K562 (cell line): ENCODE data around the gene PLPPR1. TPM values are rescaled to one million over a fixed set of nuclear protein-coding genes. Genes with fewer than 3 reads are reported as not detected.

Experiments
- ATAC-seq: fragments of 200-7000 bp; cut with Tn5 transposase; 3 replicates; pipeline ENCODE4 v1.9.1; 2020; ENCODE audit warnings: moderate library complexity
- BruUV-seq: library from RNA; stranded (reverse); fragments of 400-500 nt; replicated peaks from 2 replicates; lab custom pipeline; 2021; lab: Mats Ljungman, UMichigan
- CTCF ChIA-PET: fragments of 300-600 bp; formaldehyde crosslinking; extraction: SDS; loops from one replicate; lab custom pipeline; 2021; ENCODE audit warnings: low intra/inter-chr PET ratio; lab: Yijun Ruan, JAX
- POLR2A ChIA-PET: fragments of 300-600, 350-650 bp; sonication (Branson Sonifier 250); formaldehyde crosslinking; extraction: SDS; loops from one replicate; lab custom pipeline; 2021; ENCODE audit warnings: antibody characterized with exemption, inconsistent platforms; lab: Yijun Ruan, JAX
- DNase-seq, 4 experiments: peaks; one replicate each; pipeline versions ENCODE4 v3.0.0 to v3.0.0-alpha.2; 2011 to 2018; ENCODE audit warnings: low spot score in 3 of 4, mixed read lengths in 3 of 4; ENCODE audit errors: extremely low read depth in 1 of 4
- FAIRE-seq: peaks from 2 replicates; lab custom pipeline; 2011; peaks lifted over from hg19 to GRCh38; lab: Jason Lieb, UNC
- H2AFZ ChIP-seq: 2 replicates; pipeline ENCODE4 v1.6.0; 2011; ENCODE audit warnings: low read depth, low read length, control low read depth, inconsistent platforms
- H3K27ac ChIP-seq: fragments of 200-600 bp; 3 replicates; pipeline ENCODE4 v1.8.0; 2011; ENCODE audit warnings: low read depth, mild to moderate bottlenecking, control low read depth, inconsistent platforms, low read length, moderate library complexity, mixed read lengths; ENCODE audit errors: extremely low read depth
- H3K27me3 ChIP-seq, 2 experiments: fragments of 300-600 bp in 1 of 2; 2 replicates in 1 of 2; 3 replicates in 1 of 2; pipeline versions ENCODE4 v1.6.0 to v1.8.0; 2011; ENCODE audit warnings: inconsistent platforms in 2 of 2, low read length in 2 of 2, mild to moderate bottlenecking in 1 of 2, mixed read lengths in 1 of 2, moderate library complexity in 1 of 2; ENCODE audit not compliant: control insufficient read depth in 2 of 2, insufficient read depth in 2 of 2
- H3K36me3 ChIP-seq: fragments of 300-600 bp; 3 replicates; pipeline ENCODE4 v1.8.0; 2011; ENCODE audit warnings: mild to moderate bottlenecking, low read length, inconsistent platforms; ENCODE audit not compliant: control insufficient read depth, insufficient read depth
- H3K4me1 ChIP-seq, 2 experiments: fragments of 200-600 bp in 1 of 2; replicated peaks in 1 of 2; 2 replicates in 1 of 2; 3 replicates in 1 of 2; pipeline versions ENCODE4 v1.5.1 to v1.8.0; 2011; ENCODE audit warnings: inconsistent platforms in 2 of 2, low read length in 2 of 2, mild to moderate bottlenecking in 1 of 2, mixed read lengths in 1 of 2, moderate library complexity in 1 of 2; ENCODE audit not compliant: control insufficient read depth in 2 of 2, insufficient read depth in 2 of 2
- H3K4me2 ChIP-seq: 2 replicates; pipeline ENCODE4 v1.6.1; 2011; ENCODE audit warnings: low read length, control low read depth, inconsistent platforms, mixed read lengths; ENCODE audit not compliant: insufficient read depth
- H3K4me3 ChIP-seq: fragments of 200-600 bp; sonication (generic), shearing (Covaris generic); 2 replicates; pipeline ENCODE4 v1.5.1; 2016; ENCODE audit warnings: control low read depth, inconsistent platforms
- H3K79me2 ChIP-seq: fragments of 200-600 bp; 3 replicates; pipeline ENCODE4 v1.8.0; 2011; ENCODE audit warnings: low read length, inconsistent platforms; ENCODE audit not compliant: control insufficient read depth, insufficient read depth
- H3K9ac ChIP-seq, 2 experiments: 2 replicates each; pipeline versions ENCODE4 v1.6.0 to v1.6.1; 2011; ENCODE audit warnings: low read depth in 2 of 2, low read length in 2 of 2, control low read depth in 1 of 2, inconsistent platforms in 1 of 2, mild to moderate bottlenecking in 1 of 2, mixed read lengths in 1 of 2; ENCODE audit not compliant: insufficient read depth in 1 of 2
- H3K9me1 ChIP-seq: one replicate; pipeline ENCODE4 v1.6.0; 2011; ENCODE audit warnings: inconsistent platforms, mild to moderate bottlenecking, low read length, moderate library complexity; ENCODE audit not compliant: control insufficient read depth, insufficient read depth
- H3K9me3 ChIP-seq: replicated peaks from 2 replicates; pipeline ENCODE4 v1.5.1; 2011; ENCODE audit warnings: low read depth, low read length, inconsistent platforms; ENCODE audit not compliant: control insufficient read depth, insufficient read depth
- H4K20me1 ChIP-seq: replicated peaks from 2 replicates; pipeline ENCODE4 v1.6.1; 2011; ENCODE audit warnings: low read length, inconsistent platforms, mixed read lengths; ENCODE audit not compliant: control insufficient read depth, insufficient read depth
- BRD4 ChIP-seq: fragments of 200-600 bp; sonication (generic); IDR thresholded peaks from 2 replicates; pipeline ENCODE4 v1.6.1; 2017; ENCODE audit warnings: inconsistent platforms
- FOSL1 ChIP-seq: fragments of 200-800 bp; sonication (Bioruptor generic); conservative IDR thresholded peaks from 2 replicates; pipeline ENCODE4 v1.6.1; 2016; ENCODE audit warnings: missing genetic modification characterization, missing compliant biosample characterization
- HNRNPH1 ChIP-seq: fragments of 200-400 bp; formaldehyde crosslinking; optimal IDR thresholded peaks from 2 replicates; pipeline ENCODE3; 2017; ENCODE audit warnings: low read depth, mild to moderate bottlenecking, low read length, moderate library complexity
- JUND ChIP-seq, 2 experiments: IDR thresholded peaks; 2 replicates in 1 of 2; 3 replicates in 1 of 2; pipeline ENCODE4 v1.6.1; 2011; ENCODE audit warnings: borderline replicate concordance in 2 of 2, low read depth in 2 of 2, low read length in 2 of 2, improper control_type of control experiment in 1 of 2, missing biosample characterization in 1 of 2, missing genetic modification characterization in 1 of 2, missing genetic modification reagents in 1 of 2
- KDM4B ChIP-seq, 2 experiments: fragments of 450-650 bp in 1 of 2; sonication (generic) in 1 of 2; IDR thresholded peaks; 2 replicates each; pipeline ENCODE4 v1.6.1; 2016 to 2017; ENCODE audit warnings: borderline replicate concordance in 2 of 2, antibody characterized with exemption in 1 of 2, low read depth in 1 of 2, mild to moderate bottlenecking in 1 of 2
- NFE2 ChIP-seq: IDR thresholded peaks from 2 replicates; pipeline ENCODE4 v1.6.1; 2014; ENCODE audit warnings: antibody characterized with exemption, low read depth
- POLR2AphosphoS5 ChIP-seq: IDR thresholded peaks from 2 replicates; pipeline ENCODE4 v1.6.1; 2011; ENCODE audit warnings: mild to moderate bottlenecking, low read depth, low read length, moderate library complexity; ENCODE audit not compliant: control insufficient read depth, insufficient read depth
- PRMT5 ChIP-seq: sonication (generic); formaldehyde crosslinking; IDR thresholded peaks from 2 replicates; pipeline ENCODE4 v1.5.0; 2020; ENCODE audit warnings: missing genetic modification reagents
- SETDB1 ChIP-seq: IDR thresholded peaks from one replicate; pipeline ENCODE4 v1.6.1; 2012; ENCODE audit warnings: low read length, control low read depth, inconsistent platforms
- SIRT6 ChIP-seq: IDR thresholded peaks from one replicate; pipeline ENCODE4 v1.6.1; 2012; ENCODE audit warnings: low read depth, mild to moderate bottlenecking, control low read depth, inconsistent platforms, low read length, moderate library complexity
- SMAD4 ChIP-seq: fragments of 250-450 bp; sonication (Bioruptor Pico); conservative IDR thresholded peaks from 2 replicates; pipeline ENCODE4 v1.8.0; 2021; ENCODE audit warnings: inconsistent platforms, mild to moderate bottlenecking, moderate library complexity
- SMARCA4 ChIP-seq: fragments of 450-650 bp; IDR thresholded peaks from 2 replicates; pipeline ENCODE4 v1.6.1; 2016
- SRSF9 ChIP-seq: fragments of 200-400 bp; formaldehyde crosslinking; IDR thresholded peaks from 2 replicates; pipeline ENCODE4 v1.6.1; 2017; ENCODE audit warnings: low read depth, low read length, borderline replicate concordance
- TARDBP ChIP-seq: fragments of 450-650 bp; IDR thresholded peaks from 2 replicates; pipeline ENCODE4 v1.6.1; 2016
- ZNF589 ChIP-seq: fragments of 200-800 bp; sonication (Bioruptor generic); IDR thresholded peaks from 2 replicates; pipeline ENCODE4 v1.6.1; 2016; ENCODE audit warnings: low read depth, missing genetic modification characterization, missing compliant biosample characterization
- WGBS: fragments of 100-300 bp; shearing (Covaris generic); methylation state at CpG from one replicate; pipeline ENCODE4 v1.1.6; 2016; ENCODE audit warnings: low coverage, mixed read lengths; ENCODE audit not compliant: insufficient coverage; ENCODE audit errors: missing lambda C conversion rate; 5-methylcytosine and 5-hydroxymethylcytosine counted together
- in situ Hi-C: fragments of 300-500 bp; cut with MboI; formaldehyde crosslinking; loops from 4 replicates; pipeline ENCODE4 v1.15.0; 2018; ENCODE audit warnings: inconsistent platforms, mixed read lengths
- intact Hi-C: fragments of 100-400 bp; cut with micrococcal nuclease; formaldehyde crosslinking; loops from 2 replicates; pipeline ENCODE4 v1.14.2; 2022
- polyA plus RNA-seq, 8 experiments: library from polyadenylated mRNA; depleted of rRNA in 4 of 8; stranded (reverse) in 5 of 8; unstranded in 3 of 8; fragments of >200 nt; fragmentation: Nextera tagmentation in 2 of 8; fragmentation: Illumina TruSeq in 1 of 8; extraction: Ambion mirVana in 2 of 8; extraction: Trizol in 1 of 8; gene quantifications; 2 replicates each; pipeline versions ENCODE4 v1.2.1 to v1.2.3, GENCODE V29; 2011 to 2014; ENCODE audit warnings: inconsistent platforms in 1 of 8, missing spikeins in 1 of 8
- total RNA-seq, 7 experiments: library from RNA; depleted of rRNA in 6 of 7; stranded (reverse); fragments of >200 nt in 6 of 7; fragmentation: Illumina TruSeq in 2 of 7; extraction: Trizol in 2 of 7; gene quantifications; 2 replicates each; pipeline versions ENCODE4 v1.2.1 to v1.2.3, GENCODE V29; 2011 to 2021; ENCODE audit warnings: low replicate concordance in 1 of 7
- TF ChIP-seq, protein P1 (sequence below): fragments of 450-650 bp; formaldehyde crosslinking; IDR thresholded peaks from 2 replicates; pipeline ENCODE4 v1.4.0; 2022; ENCODE audit warnings: missing genetic modification characterization
- TF ChIP-seq, protein P2 (sequence below): sonication (generic); formaldehyde crosslinking; IDR thresholded peaks from 2 replicates; pipeline ENCODE4 v1.8.0; 2022; ENCODE audit warnings: mild to moderate bottlenecking, missing genetic modification reagents
- TF ChIP-seq, protein P3 (sequence below): fragments of 450-650 bp; formaldehyde crosslinking; IDR thresholded peaks from 2 replicates; pipeline ENCODE4 v1.4.0; 2022; ENCODE audit warnings: missing genetic modification characterization

Gene PLPPR1
- total and polyA plus RNA-seq, 9 of the 15 experiments (the other 6 are each of a cell fraction or from before 2014, with no cell fraction given): not detected

DNA sequence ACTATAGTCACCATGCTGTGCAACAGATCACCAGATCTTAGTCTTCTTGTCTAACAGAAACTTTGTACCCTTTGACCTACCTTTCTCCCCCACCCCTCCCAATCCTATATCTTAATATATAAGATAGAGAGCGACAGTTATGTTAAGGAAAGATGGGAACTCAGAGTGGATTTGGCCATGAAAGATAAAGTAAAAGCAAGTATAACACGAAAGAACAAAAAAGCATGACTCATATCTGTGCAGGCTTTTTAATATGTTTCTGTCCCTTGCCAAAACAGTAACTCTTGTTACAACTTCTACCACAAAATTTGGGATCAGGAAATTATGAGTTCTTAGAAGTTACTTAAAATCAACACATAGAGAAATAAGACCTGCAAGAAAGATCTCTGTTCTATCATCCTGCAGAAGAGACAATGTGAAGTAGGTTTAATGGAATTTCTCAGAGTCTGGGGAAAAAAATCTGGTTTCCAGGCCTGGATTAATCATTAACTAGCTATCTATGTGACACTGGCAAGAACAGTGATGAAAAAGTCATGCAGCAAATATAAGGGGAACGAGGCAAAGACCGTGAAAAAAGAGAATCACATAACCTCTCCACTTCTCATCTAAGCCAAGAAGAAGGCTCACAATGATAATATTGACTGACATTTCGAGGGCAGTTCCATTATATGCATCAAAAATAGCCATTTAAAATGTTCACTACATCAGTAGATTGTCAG, 337.7 kb downstream of the PLPPR1 start:
- intact Hi-C loops: no loop called here
- DNase-seq (peak; percentile 20 to 67 (median 36)), FAIRE-seq (peak; percentile 78), ATAC-seq (peak; percentile 18)
- WGBS: 6% methylated on average over 5 of the region's 5 CpGs
- in situ Hi-C loops: no loop called here
- no peaks in the 10 kb centered on the region for H3K27me3 ChIP-seq
- H3K79me2 ChIP-seq: no peaks in the 10 kb centered on the region
- ChIA-PET CTCF (no interaction called here), POLR2A (interaction anchor here (0.6 kb wide), 1 partner anchor 117 kb away, joined by 3 read pairs; no protein-coding TSS in a partner anchor)
- H3K9me1 ChIP-seq: no peaks in the 10 kb centered on the region
- H3K4me3 ChIP-seq: no peak overlapping the region
- H3K36me3 ChIP-seq: no peaks in the 10 kb centered on the region
- peak overlapping the region; percentile 57; the same call in 1 of the 2 replicates for H2AFZ ChIP-seq
- BruUV-seq: no TSS peak
- H3K9ac ChIP-seq: 0 out of 4 replicates have a peak overlapping the region, but pooled peaks of 1 of the 2 experiments have one; percentile 19
- peak overlapping the region; percentile 4 for H3K4me2 ChIP-seq
- H3K27ac ChIP-seq: peak overlapping the region; percentile 66; the same call in 2 of the 3 replicates
- H3K4me1 ChIP-seq: peaks cover 22 to 60% of the 10 kb centered on the region in 2 experiments
- no peaks in the 10 kb centered on the region for H3K9me3 ChIP-seq
- no peaks in the 10 kb centered on the region for H4K20me1 ChIP-seq
- TF ChIP-seq TARDBP (no peak), POLR2AphosphoS5 (0 out of 2 replicates have a peak, but pooled peaks have one; percentile 29), SRSF9 (no peak), SIRT6 (no peak), ZNF589 (CRISPR knock-in tag) (no peak), KDM4B (IDR thresholded peaks at IDR 0.05; ENCODE audit: borderline replicate concordance in 2 of 2, low read depth in 1 of 2) (no peak), SMAD4 (CRISPR knock-in tag) (no peak), FOSL1 (tag) (peak; percentile 66), JUND (IDR thresholded peaks at IDR 0.05; ENCODE audit: borderline replicate concordance, low read depth, low read length) (peak; percentile 68; the same call in 1 of the 2 replicates), JUND (tag; IDR thresholded peaks at IDR 0.05; ENCODE audit: borderline replicate concordance, low read depth, low read length) (peak; percentile 39; the same call in 2 of the 3 replicates), SETDB1 (no peak), PRMT5 (CRISPR knock-in tag) (no peak), HNRNPH1 (no peak), NFE2 (0 out of 2 replicates have a peak, but pooled peaks have one; percentile 19), SMARCA4 (0 out of 2 replicates have a peak, but pooled peaks have one; percentile 60), BRD4 (no peak)
- TF ChIP-seq, protein P1, sequence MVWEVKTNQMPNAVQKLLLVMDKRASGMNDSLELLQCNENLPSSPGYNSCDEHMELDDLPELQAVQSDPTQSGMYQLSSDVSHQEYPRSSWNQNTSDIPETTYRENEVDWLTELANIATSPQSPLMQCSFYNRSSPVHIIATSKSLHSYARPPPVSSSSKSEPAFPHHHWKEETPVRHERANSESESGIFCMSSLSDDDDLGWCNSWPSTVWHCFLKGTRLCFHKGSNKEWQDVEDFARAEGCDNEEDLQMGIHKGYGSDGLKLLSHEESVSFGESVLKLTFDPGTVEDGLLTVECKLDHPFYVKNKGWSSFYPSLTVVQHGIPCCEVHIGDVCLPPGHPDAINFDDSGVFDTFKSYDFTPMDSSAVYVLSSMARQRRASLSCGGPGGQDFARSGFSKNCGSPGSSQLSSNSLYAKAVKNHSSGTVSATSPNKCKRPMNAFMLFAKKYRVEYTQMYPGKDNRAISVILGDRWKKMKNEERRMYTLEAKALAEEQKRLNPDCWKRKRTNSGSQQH (CRISPR knock-in tag): no peak
- TF ChIP-seq, protein P2, sequence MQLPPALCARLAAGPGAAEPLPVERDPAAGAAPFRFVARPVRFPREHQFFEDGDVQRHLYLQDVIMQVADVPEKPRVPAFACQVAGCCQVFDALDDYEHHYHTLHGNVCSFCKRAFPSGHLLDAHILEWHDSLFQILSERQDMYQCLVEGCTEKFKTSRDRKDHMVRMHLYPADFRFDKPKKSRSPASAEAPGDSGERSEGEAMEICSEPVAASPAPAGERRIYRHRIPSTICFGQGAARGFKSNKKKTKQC: no peak
- TF ChIP-seq, protein P3, sequence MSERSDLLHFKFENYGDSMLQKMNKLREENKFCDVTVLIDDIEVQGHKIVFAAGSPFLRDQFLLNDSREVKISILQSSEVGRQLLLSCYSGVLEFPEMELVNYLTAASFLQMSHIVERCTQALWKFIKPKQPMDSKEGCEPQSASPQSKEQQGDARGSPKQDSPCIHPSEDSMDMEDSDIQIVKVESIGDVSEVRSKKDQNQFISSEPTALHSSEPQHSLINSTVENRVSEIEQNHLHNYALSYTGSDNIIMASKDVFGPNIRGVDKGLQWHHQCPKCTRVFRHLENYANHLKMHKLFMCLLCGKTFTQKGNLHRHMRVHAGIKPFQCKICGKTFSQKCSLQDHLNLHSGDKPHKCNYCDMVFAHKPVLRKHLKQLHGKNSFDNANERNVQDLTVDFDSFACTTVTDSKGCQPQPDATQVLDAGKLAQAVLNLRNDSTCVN (CRISPR knock-in tag): no peak
